Gastroesophageal sphincter (tissue), 3 donors: ENCODE data around the gene CSHL1.
"Not testable (repeated sequence)": the region's sequence is repeated elsewhere in the genome, so short reads cannot be mapped to it uniquely, and the experiment has no call there.

Experiments used
- EP300 ChIP-seq: sonication (generic); formaldehyde crosslinking; IDR thresholded peaks from one replicate; pipeline ENCODE4 v1.6.1; 2017; ENCODE audit warnings: antibody characterized with exemption, mild to moderate bottlenecking
- POLR2A ChIP-seq, 2 donors: fragments of 450-650 bp; IDR thresholded peaks; one replicate each; pipeline ENCODE4 v1.6.1; 2017; ENCODE audit warnings: antibody characterized with exemption in 2 of 2, mild to moderate bottlenecking in 2 of 2, moderate library complexity in 1 of 2
- POLR2AphosphoS5 ChIP-seq: sonication (generic); formaldehyde crosslinking; IDR thresholded peaks from one replicate; pipeline ENCODE4 v1.6.1; 2017; ENCODE audit warnings: antibody characterized with exemption
- TF ChIP-seq, protein P1 (sequence below), 4 experiments: fragments of 200-600 bp in 2 of 4; fragments of 450-650 bp in 2 of 4; sonication (generic) in 1 of 4; IDR thresholded peaks; one replicate each; pipeline ENCODE4 v1.5.1; 2017 to 2019; ENCODE audit warnings: antibody characterized with exemption in 4 of 4, mild to moderate bottlenecking in 2 of 4, moderate library complexity in 2 of 4

- not testable (repeated sequence) for TF ChIP-seq EP300; POLR2A (IDR thresholded peaks at IDR 0.05); POLR2AphosphoS5
- TF ChIP-seq, protein P1, sequence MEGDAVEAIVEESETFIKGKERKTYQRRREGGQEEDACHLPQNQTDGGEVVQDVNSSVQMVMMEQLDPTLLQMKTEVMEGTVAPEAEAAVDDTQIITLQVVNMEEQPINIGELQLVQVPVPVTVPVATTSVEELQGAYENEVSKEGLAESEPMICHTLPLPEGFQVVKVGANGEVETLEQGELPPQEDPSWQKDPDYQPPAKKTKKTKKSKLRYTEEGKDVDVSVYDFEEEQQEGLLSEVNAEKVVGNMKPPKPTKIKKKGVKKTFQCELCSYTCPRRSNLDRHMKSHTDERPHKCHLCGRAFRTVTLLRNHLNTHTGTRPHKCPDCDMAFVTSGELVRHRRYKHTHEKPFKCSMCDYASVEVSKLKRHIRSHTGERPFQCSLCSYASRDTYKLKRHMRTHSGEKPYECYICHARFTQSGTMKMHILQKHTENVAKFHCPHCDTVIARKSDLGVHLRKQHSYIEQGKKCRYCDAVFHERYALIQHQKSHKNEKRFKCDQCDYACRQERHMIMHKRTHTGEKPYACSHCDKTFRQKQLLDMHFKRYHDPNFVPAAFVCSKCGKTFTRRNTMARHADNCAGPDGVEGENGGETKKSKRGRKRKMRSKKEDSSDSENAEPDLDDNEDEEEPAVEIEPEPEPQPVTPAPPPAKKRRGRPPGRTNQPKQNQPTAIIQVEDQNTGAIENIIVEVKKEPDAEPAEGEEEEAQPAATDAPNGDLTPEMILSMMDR (IDR thresholded peaks at IDR 0.05): not testable (repeated sequence)
These were observed 11.9 kb downstream of the CSHL1 start for GRCh38 chr17:63898899-63899798.
